IPS-11a (cell line): ENCODE results near the gene CLSTN2.

Experiments
- H3K4me3 ChIP-seq: one replicate; pipeline ENCODE4 v1.5.1; 2013; ENCODE audit warnings: low read depth, low read length, control low read depth

Gene CLSTN2

DNA sequence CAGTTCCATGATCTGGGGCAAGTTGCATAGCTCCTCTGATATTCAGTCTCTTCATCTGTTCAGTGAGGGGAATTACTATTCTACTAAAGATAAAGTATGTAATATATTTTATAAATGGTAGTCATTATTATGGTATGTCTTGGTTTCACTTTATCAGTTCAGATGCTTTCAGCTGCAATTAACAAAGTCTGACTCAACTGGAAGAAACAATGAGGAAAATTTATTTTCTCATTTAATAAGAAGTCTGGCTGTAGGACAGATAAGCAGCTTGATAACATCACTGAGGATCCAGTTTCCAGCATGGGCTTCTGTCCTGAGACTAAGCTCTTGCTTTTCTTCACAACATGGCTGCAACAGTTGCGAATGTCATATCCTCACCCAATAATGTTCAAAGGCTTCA is 388.6 kb downstream of the CLSTN2 start:
- H3K4me3 ChIP-seq = no peak overlapping the region

DNA sequence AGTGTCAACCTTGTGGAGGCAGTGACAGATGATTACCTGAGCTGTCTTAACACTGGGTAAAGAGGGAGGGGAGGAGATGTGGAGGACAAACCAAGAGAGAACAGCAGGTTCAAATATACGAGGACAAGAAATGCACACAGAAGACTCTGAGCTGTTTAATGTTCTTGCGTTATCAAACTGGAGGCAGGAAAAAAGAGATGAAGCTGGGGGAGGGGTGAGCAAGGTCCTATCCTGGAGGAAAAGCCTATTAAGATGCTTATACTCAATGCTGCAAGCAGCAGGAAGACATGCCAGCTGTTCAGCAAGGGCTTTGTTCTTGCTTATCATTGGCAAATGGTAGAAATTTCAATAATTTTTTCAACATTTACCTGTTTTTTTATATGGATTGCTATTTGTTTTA is 397.1 kb downstream of the CLSTN2 start:
- H3K4me3 ChIP-seq = no peak overlapping the region

DNA sequence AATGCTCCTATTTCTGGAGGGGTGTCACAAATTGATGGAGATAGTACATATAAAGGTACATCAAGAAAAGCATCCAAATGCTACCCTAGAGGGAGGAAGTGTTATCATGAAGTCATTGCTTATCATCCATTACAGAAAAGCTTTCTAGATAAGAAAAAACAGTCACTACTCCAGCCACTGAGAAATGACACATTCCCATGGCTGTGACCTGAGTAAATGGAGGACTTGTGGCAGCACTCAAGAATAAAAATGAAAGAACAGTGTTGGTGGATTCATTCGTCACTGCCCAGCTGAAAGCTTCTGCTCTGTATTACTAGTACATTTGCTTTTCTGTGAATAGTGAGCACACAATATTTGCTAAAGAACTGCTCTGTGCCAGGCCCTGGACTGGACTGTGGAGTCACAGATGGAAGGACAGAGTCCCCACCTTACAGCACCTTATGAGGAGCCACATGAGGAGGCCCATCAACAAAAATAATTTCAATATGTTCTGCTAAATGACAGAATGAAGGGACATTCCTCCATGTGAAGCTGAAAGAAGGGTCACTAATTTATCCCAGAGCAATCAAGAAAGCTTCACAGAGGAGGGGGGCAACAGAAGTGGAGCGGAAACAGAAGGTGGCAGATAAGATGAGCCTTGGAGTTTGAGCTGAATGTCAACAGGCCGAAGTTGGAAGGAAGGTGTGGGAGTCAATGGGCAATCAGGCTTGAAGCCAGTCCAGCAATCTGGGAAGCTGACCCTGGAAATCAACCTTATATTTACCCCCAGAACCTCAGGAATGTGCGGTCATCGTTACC is 399.3 kb downstream of the CLSTN2 start:
- no peak overlapping the region for H3K4me3 ChIP-seq

DNA sequence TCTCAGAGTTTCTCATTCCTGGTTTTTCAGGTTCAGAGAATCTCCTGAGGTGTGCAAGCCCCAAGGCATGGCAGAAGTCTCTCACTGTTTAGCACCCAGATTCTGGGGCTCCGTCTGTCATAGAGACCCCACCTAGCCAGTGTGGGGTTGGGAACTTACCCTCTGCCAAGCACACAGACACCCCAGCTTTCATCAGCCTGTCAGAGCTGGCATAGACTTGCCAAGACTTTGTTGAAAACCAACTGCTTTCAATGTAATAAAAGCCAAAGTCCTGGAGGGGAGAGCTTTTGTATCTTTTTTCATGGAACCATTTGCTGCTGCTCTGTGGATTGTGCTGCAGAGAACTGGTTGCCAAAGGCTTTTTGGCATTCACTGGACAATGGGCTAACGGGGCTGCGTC is 401.5 kb downstream of the CLSTN2 start:
- H3K4me3 ChIP-seq = no peak overlapping the region

DNA sequence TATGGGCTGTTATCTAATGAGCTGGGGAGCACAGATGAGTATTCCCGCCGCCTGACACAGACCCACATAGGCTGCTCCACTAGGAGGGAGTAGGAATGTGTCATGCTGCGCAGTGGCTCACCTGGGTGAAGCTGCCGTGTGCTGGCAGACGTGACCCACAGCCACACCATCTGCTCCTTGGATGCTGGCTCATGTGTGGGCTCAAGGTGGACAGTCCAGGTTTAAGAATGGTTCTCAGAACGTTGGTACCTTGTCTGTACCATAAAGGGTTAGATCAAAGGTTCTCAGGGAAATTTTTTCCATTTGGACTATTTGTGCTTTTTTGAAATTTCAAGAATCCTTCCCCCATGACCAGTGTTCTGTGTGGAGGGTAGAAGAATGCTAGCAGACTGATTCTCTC is 403.9 kb downstream of the CLSTN2 start:
- H3K4me3 ChIP-seq = no peak overlapping the region

DNA sequence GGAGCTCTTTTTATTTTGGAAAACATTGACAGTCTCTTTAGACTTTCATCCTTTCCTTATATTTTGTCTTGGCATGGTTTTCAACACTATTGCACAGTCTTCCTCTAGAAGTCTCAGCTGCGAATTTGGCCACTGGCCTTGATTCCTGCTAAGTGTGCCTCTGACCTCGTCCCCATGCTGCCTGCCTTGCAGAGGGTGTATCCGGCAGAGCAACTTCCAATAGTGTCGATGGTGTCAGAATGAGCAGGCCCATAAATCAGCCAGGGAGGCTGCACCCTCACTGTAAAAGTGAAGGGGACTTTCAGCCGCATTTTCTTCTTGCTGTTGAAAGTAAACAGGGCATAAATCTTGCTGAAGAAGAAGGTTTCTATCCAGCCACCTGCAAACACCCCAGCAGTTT is 406.2 kb downstream of the CLSTN2 start:
- H3K4me3 ChIP-seq = no peak overlapping the region

DNA sequence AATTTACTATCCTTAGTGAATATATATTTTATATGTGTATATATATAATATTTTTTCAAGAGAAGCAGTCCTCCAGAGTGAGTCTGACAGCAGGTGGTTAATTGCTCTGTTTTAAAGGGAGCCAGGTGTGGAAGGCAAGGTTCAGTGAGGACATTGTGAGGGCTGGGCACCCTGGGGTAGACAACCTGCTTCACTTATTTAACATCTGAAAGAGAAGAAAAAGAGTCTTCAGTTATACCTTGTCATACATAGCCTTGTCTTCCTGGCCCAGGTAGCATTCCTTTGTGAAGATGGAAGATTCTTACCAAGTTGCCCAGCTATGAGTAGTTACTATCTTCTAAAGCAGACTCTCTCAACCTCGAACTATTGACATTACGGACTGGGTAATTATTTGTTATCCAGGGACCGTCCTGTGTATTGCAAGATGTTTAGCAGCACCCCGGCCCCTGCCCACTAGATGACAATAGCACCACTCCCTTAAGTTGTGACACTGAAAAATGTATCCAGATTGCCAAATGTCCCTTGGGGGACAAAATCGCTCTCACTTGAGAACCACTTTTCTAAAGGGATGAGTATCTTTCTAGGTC is 406.9 kb downstream of the CLSTN2 start:
- H3K4me3 ChIP-seq = no peak overlapping the region

DNA sequence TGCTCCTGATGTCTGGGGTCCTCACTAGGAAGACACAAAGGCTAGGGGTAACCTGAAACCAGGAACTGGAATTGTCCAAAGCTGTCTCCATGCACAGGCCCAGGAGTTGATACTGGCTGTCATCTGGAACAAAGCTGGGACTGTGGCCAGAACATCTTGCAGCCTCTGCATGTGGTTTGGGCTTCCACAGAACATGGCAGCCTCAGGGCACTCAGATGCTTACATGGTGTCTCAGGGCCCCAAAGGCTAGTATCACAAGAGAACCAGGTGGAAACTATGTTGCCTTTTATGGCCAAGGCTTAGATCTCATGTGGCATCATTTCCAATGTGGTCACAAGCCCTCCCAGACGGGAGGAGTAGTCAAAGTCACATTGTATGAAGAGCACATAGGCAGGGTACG is 407.7 kb downstream of the CLSTN2 start:
- H3K4me3 ChIP-seq = no peak overlapping the region

DNA sequence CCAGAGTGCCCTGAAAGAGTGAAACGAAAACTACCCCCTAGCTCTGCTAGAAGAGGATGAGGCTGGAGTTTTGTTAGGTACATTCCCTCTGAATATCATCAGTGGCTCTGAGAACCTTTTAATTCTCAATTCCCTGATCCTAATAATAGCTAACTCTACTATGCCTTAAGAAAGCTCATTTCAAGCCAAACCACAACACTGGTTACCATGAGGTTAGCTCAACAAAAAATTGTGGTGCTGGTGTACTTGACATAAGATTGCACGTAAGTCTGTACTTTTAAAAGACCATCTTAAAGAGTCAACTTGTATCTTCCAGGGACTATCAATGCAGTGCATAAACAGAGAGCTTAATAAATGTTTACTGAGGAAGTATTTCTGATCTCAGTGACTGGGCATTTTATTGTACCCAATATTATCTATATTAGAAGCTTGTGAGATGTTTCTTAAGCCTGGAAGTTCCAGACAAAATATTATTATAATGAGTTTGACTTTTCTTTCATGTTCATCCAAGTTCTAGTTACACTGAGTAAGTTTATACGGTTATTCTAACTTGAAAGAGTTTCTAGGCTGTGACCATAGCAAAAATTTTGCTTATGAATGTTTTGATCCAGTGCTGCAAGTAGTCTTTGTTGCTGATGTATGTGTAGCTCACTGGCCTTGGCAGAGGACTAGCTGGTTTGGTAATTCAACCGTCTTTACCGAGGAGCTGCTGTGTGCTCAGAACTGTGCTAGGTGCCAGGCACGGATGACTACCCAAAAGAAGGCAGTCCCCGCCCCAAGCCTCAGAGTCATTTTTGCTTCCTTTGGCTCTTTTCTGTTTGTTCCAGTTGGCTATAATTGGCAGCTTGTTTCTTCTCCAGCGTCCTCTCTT is 408.5 kb downstream of the CLSTN2 start:
- no peak overlapping the region for H3K4me3 ChIP-seq

DNA sequence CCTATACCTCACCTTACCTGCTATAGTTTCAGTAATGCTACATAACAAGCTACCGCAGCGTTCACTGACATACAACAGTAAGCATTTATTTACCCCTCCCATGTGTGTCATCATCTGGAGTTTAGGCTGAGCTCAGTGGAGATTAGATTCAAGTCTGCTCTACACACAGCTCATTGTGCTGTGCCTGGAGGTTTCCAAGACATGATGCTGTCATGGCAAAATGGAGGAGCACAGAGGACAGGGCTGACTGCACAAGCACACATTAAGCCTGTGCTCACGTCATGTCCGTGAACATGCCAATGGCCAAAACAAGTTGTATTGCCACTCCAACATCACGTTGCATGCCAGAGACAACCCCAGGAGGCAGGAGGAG is 409.1 kb downstream of the CLSTN2 start:
- no peak overlapping the region for H3K4me3 ChIP-seq

DNA sequence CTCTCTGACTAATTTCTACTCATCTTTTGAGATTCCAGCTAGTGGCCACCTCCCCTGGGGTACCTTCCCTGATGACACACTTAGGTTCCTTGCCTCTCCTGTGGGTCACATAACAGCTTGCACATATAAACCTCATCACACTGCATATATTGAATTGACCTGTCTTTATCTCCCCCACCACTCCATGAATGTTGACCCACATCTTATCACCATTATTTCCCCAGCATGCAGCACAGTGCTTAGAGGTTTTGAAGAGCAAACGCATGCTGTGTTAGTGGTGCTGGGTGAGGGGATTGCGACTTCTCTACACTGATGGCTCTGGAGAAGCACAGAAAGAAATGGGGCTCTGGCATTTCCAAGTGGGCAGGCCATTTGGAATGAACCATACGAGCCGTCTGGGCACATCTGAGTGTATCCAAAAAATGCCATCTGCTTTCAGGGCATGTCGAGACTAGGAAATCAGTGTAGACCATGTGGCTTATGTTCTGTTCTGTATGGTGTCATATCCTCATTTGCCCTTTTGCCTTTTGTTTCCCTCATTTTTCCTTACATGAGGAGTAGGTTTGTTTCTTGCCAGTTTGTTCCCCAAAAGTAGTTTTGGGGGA is 409.7 kb downstream of the CLSTN2 start:
- no peak overlapping the region for H3K4me3 ChIP-seq

DNA sequence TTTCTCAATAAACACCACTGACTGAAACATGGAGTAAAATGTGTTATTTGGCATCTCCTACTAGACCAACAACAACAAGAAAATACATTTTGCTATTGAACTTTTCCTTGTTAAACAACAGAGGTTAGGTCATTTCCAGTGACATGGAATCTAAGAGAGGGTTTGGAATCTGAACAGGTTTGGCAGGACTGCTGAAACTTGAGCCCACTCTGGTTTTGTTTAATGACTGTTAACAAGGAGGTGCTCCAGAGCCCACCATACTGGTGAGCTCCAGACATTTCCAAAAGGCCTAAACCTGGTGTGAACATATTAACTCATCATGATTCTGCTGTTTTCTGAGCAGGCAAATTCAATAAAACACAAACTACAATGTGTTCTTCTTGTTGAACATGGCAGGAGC is 412.2 kb downstream of the CLSTN2 start:
- H3K4me3 ChIP-seq = no peak overlapping the region

DNA sequence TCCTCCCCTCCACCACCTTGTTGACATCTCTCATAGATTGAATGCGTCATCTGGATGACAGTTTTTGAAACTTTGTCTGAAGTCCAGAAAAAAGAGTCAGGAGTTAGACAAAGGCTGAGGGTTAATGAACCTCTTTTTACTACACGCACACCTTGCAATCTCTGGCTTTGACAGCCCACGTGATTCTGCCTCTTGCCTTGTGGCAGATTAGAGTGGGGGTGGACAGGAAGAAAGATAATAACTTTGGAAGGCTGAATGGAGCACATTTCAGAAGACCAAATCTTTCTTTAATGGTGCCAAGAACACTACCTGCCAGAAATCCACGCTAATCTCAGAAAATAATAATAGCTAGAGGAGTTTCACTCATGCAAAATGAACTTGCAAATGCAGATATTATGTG is 415.0 kb downstream of the CLSTN2 start:
- H3K4me3 ChIP-seq = no peak overlapping the region

DNA sequence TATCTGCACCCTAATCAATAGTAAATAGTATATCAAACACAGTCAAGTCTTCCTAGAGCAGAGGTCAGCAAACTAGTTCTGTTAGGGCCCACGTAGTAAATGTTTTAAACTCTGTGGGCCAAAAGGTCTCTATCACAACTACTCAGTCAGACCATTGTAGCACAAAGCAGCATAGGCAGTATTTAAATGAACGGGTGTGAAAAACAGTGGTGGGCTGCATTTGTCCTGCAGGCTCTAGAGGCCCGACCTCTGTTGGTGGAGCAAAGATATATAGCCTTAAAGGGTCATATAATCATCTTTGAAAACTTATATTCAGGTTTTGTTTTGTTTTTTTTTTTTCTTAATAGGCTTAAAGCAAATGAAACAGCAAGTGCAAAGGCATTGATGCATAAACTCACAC is 416.5 kb downstream of the CLSTN2 start:
- H3K4me3 ChIP-seq = no peak overlapping the region

DNA sequence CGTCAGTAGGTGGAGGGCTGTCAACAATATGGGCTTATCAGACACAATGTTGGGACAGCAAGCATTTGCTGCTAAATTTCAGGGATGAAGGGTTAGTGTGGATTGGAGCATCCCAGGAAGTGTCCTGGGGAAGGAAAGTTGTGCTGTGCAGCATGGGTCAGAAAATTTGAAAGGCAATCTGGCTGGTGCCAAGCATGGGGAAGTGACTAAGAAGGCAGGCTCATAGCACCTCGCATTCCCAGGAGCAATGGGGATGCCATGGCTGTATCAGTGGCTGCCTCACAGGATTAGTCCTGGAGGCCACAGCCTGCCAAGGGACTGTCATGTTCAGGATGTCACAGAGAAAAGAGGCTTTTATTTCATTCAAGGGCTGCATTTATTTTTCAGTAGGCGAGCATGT is 420.5 kb downstream of the CLSTN2 start:
- no peak overlapping the region for H3K4me3 ChIP-seq

DNA sequence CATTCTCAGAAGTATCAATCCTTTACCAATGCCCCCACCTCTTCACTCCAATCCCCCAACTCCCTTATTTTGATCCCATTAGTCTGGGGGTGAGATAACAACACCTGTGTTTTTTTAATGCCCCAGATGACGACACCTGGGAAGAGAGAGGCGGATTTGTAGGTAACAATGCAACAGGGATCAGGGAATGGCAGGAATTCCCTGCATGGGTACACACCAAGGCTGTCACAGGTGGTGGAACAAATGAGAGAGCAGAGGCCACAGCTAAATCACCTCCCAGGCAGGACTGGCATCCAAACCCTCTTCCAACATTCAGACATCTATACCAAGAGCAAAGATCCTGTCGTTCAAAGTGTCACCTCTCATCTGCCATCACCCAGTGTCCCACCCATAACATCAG is 423.7 kb downstream of the CLSTN2 start:
- no peak overlapping the region for H3K4me3 ChIP-seq

DNA sequence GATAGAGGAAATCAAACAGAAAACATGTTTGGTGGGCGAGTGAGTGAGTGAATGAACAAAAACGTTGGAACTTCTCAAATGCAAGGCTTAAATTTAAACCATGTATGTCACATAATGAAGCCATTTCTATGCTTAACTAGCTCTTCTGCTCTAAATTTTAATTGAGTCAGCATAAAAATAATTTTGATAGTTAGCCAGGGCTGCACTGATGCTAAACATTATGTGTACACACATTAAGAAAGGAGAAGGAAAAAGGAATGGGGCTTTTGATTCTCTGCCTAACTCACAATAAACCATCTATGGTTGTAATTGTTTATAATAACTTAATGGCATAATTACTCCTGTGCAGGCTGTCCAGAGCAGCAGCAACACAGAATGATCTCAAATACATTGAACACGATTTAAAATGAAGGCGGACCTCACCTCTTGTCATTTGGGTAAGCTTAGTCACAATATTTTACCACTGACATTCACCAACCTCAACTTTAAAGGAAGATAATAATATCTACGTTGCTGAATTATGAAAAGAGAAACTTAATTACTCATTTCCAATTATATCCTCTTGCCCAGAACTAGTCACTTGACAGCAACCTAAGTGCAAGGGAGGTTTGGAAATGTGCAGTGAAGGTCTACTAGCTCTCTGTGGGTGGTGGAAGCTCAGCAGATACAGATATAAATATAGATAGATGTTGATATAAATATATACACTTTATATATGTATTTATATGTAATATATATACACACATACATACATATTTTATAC is 424.4 kb downstream of the CLSTN2 start:
- no peak overlapping the region for H3K4me3 ChIP-seq

DNA sequence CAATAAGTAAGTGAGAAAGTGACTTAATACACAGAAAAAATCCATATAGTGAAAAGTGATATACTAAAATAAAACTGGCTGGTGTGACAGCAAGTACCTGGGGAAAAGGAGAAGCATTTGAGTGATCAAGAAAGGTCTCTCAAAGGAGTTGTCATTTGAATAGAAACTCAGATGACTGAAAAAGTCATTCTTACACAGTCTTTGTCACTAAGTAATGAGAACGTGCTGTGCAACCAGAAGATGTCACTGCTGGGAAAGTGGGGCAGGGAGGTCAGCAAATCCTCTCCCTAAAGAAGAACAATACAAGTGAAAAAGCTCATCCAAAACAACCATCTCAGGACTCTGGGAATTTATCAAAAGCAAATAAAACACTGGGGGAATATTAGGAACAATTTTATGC is 425.3 kb downstream of the CLSTN2 start:
- no peak overlapping the region for H3K4me3 ChIP-seq

DNA sequence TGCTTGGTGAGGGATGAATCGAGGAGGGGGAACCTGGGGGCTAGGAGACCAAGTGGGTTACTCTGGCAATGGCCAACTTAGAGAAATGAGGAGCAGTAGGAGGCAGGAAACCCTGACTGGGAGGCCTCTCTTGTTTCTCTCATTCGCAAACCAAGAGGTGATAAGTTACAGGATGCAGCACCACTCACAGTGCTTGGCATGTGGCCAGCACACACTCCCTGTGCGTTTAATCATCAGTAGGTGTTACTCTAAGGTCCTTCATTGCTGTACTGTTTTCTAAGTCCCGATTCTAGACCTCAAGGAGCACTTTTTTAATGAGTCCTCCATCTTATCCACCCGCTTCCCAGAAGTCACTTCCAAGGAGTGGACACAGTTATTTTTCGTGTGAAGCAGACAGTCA is 428.8 kb downstream of the CLSTN2 start:
- H3K4me3 ChIP-seq = no peak overlapping the region

DNA sequence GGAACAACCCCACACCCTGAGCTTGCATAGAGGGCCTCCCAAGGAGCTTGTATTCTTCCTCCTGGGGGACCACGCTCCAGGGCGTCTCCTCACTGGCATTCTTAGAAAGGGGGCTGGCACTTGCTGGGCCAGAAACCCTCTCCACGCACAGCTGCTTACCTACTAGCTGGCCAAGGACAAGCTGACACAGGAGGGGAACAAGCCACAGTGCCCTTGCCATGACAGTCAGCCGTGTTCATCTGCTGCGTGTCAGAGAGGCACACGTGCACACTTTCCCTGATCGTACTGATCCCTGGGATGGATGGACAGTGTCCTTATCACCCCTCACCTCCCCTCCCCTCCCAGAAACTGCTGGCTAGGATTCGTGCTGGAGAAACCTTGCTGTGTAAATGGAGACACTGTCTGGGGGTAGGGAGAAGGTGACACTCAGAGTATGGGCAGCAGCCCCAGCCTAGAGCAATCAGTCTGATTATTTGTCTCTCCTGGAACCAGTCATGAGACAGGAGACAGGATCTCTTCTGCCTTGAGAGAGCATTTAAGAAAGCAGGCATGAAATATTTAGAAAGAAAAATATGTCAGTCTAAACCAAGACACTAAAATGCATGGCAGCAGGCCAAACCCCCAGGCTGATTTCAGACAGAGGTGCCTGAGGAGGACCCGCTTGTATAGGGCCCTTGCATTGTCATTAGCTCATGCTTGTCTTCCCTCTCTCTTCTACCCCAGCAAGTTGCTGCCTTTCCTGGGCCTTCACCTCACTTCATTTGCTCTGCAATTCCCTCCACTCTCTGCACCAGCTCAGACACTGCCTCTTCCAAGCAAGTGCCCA is 431.1 kb downstream of the CLSTN2 start:
- H3K4me3 ChIP-seq = no peak overlapping the region
